Hindlimb muscle (tissue), 1 donor: ENCODE results near the gene WAPL. TPM values are rescaled to one million over a fixed set of nuclear protein-coding genes. Genes with fewer than 3 reads are reported as not detected.
A peak's percentile ranks its signal among the peaks of the same experiment; 100 is the strongest.
"Not testable (repeated sequence)": the region's sequence is repeated elsewhere in the genome, so short reads cannot be mapped to it uniquely, and the experiment has no call there.

Experiments used
- DNase-seq: peaks from one replicate; pipeline ENCODE4 v3.0.0-alpha.2; 2013
- polyA plus RNA-seq: library from polyadenylated mRNA; unstranded; fragments of 120-200 nt; gene quantifications from one replicate; pipeline ENCODE4 v1.2.1, GENCODE V29; 2013; ENCODE audit not compliant: insufficient read length

WAPL gene
- polyA plus RNA-seq, 1 donor, result 28.9 TPM

- DNase-seq, result no peak
Measured at GRCh38 chr10:86410542-86411124, 111.0 kb downstream of the WAPL start.

DNA sequence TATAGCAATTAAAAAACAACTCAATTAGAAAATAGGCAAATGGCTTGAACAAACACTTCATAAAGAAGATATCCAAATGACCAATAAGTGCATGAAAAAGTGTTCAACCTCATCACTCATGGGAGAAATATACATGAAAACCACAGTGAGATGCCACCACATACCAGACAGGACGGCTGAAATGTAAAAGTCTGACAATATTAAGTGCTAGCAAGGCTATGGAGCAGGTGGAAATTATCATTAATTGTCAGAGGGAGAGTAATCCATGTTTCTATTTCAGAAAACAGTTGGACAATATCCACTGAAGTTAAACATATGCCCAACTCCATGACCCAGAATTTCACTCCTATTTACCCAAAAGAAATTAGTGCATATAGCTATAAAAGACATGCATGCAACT, 112.4 kb downstream of the WAPL start:
- DNase-seq, result no peak

DNA sequence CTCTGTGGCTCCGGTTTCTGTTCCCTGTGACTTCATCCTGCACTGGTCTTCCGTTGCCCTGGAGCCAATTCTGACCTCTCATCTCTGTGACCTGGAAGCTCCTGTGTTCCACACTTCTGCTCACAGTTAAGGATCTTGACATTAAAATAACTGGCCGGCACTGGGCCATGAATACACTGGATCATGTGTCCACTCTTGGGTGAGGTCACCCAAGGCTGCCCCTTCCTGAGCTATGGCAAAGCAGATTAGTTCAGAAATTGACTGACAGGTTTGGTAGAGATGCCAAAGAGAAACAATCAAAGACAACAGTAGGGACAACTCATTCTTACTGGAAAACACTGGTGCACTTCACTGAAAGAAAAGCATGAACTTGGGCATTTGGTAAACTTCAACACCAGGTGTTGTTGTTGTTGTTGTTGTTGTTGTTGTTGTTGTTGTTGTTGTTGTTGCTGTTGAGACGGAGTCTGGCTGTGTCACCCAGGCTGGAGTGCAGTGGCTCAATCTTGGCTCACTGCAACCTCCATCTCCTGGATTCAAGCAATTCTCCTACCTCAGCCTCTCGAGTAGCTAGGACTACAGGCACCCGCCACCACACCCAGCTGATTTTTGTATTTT, 118.3 kb downstream of the WAPL start:
- DNase-seq, result no peak

- DNase-seq, result peak; percentile 32
Measured at GRCh38 chr10:86402283-86402941, 119.2 kb downstream of the WAPL start.

DNA sequence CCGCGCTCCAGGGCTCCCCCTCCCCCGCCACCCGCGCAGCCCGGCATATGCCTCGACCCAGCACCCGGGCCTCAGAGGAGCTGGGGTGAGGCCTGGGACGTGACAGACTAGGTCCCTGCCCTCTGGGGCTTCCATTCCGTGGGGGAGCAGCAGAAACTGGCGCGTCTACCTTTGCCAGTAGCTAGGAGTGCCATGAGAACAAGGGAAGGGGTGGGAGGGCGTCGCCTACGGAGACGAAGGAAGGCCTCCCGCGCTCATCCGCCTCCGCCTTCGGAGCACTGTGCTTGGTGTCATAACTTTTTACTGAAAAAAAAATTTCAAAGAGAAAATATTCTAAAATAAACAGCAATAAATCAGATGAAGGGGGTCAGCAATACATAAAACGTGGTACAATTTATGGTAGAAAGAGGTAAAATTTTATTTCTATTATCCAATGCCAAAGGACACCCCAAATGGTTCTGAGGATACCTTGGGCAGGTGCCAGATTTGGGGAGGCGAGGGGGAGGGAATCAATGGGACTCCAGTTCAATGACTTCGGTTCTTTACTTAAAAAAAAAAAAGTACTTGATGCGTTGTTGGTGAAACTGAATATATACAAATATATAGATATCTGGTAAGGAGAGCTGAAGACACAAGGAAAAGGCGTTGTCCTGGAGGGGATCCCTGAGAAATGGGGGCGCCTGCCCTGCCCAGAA, 119.9 kb downstream of the WAPL start:
- peak; percentile 8 for DNase-seq

- DNase-seq, result no peak
Measured at GRCh38 chr10:86400705-86401587, 120.6 kb downstream of the WAPL start.

DNA sequence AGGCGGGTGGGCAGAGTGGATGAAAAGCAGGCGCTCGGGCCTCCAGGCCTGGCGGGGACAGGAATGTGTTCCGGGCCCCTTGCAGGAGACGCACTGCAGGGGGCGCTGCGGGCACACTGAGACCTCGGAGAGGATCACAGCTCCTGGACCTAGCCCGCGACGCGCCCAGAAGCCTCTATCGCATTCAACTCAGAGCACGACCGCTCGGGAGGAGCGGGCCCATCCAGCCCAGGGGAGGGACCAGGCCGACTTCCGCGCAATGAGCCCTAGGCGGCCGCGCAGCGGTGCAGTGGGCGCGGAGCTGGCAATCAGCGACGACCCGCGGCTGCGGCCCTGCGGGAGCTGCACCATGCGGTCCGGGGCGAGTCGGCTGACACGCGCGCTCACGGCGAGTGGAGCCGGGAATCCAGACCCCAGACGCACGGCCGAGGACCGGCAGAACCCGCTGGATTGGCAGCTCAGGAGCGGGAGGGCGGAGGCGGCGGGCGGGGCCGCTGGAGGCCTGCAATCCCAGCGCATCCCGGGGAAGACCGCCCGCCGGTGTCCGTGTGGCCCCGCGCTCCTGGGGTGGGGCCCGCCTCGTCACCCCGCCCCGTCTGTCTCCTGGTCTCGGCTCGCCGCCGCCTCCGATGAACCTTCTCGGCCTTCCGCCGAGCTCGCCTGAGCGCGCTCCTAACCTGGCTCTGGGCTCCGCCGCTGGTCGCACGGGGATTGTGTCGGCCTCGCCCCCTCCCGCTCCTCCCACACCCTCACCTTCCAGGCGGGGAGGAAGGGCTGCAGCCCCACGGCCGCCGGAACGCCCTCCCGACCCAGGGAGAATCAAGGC, 121.5 kb downstream of the WAPL start:
- peak; percentile 90 for DNase-seq

DNA sequence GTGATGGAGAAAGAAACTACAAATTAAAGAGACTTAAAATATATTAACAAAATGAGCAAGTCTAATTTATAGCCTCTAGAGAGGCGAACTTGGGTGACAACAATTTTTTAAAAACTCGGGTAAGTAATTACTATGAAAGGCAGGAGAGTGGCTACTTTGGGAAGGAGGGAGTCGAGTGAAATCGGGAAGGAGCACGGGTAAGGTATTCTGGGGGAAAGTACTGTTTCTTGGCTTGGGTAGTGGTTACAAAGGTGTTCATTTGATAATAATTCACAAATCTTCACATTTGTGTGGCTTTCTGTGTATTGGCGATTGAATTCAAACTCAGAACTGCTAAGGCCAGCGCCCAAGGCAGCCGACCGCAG, 122.1 kb downstream of the WAPL start:
- DNase-seq, result no peak

- DNase-seq, result no peak
Measured at GRCh38 chr10:86397120-86397519, 124.5 kb downstream of the WAPL start.

DNA sequence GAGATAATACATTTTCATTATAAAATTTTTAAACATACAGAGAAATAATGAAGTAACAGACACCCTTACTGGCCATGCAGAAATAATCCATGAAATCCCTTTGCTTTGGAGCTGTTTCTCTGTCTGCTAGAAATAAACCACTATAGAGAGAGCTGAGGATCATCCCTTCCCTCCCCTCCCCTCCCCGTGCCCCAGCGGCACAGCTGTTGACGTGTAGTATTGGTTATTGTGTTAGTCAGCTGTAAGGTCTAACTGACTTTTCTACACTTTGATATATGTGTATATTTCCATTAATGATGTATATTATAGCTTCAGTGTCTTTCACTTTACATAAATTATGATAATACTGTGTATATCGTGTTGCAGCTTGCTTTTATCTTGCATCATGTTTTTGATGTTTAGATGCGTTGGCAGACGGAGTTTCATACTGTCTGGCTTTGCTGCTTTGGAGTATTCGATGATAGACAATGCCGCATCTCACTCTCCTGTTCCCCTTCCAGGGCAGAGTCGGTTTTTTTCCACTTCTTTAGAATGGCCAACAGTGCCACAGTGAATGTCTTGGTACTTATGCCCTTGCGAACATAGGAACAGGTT, 127.6 kb downstream of the WAPL start:
- DNase-seq, result no peak

GRCh38 chr10:86393362-86393761, 128.2 kb downstream of the WAPL start:
- no peak for DNase-seq

GRCh38 chr10:86392723-86393094, 128.9 kb downstream of the WAPL start:
- DNase-seq, result no peak

DNA sequence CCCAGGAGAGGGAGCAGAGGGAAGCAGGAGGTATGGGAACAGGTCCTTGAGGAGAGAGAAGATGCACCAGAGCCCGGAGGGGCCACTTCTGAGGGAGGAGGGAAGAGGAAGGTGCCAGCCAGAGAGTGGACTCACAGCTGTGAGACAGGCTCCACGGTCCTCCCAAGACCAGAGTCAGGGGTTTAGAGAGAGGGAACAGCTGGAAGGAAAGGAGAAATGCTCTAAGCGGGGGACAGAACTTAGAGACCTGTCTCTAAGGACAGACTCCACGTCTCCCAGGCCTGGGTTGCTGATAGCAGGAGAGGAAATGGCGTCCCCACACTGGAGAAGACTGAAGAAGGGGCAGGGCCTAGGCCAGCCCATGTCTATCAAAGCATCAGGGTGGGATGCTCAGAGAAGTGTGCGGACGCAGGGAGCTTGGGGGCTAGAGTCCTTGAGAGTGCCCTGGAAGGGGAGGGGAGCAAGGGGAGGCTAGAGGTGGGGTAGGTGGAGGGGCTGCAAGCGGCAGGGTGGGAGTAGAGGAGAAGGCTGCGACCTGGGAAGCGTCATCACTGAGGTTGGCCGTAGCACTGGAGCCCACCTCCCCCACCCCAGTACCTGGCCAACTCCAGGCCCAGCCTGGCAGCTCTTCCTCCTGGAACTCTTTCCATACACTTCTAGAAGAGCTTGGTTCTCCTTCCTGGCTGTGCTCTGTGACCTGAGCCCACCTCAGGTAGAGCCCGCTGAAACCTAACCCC, 129.4 kb downstream of the WAPL start:
- DNase-seq, result no peak

GRCh38 chr10:86391236-86391840, 130.3 kb downstream of the WAPL start:
- no peak for DNase-seq

DNA sequence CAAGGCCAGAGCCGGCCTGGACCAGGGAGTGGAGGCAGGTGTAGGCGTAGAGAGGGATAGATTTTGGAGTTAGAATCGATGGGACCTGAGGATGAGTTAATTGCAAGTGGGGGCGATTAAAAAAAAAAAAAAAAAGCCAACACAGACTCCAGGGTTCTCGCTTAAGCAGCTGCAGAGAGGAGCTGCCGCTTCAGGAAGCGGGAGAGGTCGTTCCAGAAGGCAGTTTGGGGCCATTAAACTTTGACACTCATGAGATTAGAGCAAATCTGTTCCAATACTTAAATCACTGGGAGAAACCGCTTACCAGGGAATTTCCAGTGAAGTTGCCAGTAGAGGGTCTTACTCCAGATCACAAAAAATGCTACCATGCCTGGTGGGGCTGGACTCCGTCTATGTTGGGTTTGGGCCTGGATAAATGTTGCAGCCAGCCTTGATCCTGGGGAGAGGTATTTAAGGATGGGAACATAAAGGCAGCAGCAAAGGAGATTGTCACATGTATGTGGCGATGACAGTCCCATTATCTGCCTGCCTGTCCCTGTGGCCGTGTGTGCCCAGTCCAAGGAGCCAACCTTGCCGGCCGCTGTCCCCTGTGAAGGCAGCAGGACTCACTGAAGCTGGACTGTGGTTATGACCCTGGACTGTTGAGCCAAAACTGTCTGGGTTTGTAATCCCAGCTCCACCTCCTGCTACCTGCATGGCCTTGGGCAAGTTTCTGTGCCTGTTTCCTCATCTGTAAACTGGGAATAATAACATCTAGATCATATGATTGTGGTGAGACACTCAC, 131.1 kb downstream of the WAPL start:
- DNase-seq, result no peak

DNA sequence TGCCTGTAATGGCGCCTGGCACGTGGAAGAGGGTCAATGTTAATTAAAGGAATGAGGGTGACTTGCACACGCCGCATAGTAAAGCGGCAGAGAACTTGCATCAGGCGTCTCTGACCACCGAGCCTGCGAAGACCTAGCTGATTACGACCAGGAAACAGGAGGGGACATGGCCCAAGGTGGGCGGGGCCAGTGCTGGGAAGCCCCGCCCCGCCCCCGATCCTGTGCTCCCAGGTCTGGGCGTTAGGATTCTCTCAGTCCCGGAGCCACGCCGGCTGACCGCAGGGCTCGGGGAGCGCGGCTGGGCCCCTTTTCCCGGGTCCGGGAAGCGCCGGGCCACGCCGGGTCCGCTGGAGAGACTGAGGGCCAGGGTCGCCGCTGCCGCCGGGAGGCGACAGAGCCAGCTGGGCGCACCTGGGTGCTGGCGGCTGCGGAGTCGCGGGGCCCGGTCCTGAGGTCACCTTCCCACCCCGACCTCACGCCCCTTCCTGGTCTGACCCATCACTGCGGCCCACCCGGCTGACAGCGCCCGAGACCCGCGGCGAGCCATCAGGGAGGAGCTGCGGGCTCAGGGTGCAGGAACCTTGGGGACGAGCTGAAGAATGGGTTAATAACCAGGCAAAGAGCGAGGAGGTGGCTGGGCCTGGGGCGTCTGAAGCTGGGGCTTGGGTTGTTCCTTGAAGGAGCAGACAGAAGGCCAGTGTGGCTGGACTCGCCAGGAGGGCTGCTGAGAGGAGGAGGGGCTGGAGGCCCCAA, 132.0 kb downstream of the WAPL start:
- no peak for DNase-seq

DNA sequence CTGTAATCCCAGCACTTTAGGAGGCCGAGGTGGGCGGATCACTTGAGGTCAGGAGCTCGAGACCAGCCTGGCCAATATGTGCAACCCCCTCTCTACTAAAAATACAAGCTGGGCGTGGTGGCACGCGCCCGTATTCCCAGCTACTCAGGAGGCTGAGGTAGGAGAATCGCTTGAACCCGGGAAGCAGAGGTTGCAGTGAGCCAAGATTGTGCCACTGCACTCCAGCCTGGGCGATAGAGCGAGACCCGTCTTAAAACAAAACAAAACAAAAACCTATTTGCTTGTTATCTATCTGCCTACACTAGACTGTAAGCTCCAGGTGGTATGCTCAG, 132.5 kb downstream of the WAPL start:
- not testable (repeated sequence) for DNase-seq

DNA sequence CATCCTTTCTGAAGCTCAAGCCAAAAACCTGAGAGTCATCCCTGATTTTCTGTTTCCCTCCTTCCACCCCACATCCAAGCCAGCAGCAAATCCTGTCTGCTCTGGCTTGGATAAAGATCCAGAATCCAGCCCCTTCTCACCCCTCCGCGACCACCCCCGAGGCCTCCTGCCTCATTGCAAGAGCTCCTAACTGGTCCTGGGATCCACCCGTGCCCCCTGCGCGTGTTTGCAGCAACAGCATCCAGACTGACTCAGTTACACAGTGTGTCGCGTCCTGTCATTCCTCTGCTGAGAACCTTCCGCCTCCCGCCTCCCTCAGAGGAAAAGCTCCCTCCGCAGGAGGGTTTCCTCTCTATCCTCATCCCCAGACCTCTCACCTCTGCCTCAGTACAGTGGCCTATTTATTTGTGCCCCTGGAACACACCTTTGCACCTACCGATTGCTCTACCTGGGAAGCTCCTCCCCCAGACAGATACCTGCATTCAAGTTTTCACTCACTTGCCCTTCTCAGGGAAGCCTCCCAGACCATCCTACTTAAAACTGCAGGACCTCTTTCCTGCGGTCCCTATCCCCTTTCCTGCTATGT, 133.4 kb downstream of the WAPL start:
- DNase-seq, result no peak
